HCT116 (cell line): ENCODE measurements around the gene KIAA1549. TPM values are rescaled to one million over a fixed set of nuclear protein-coding genes. Genes with fewer than 3 reads are reported as not detected.

Experiments
- ATAC-seq: fragments of 200-7000 bp; cut with Tn5 transposase; 2 replicates; pipeline ENCODE4 v1.9.1; 2020; ENCODE audit warnings: mild to moderate bottlenecking, moderate library complexity
- BruUV-seq: library from RNA; stranded (reverse); fragments of 400-500 nt; replicated peaks from 2 replicates; lab custom pipeline; 2021; lab: Mats Ljungman, UMichigan
- CTCF ChIA-PET: fragments of 300-600 bp; sonication (Branson Sonifier 250); formaldehyde crosslinking; loops from one replicate; lab custom pipeline; 2021; ENCODE audit warnings: antibody characterized with exemption; lab: Charles Lee
- POLR2A ChIA-PET: fragments of 300-600, 350-600 bp; sonication (Branson Sonifier 250); formaldehyde crosslinking; loops from one replicate; lab custom pipeline; 2021; ENCODE audit warnings: antibody characterized with exemption; lab: Charles Lee
- RAD21 ChIA-PET, 2 experiments: fragments of 300-600 bp; sonication (Branson Sonifier 250); formaldehyde crosslinking; loops; one replicate each; lab custom pipeline; 2023; ENCODE audit warnings: low total read pairs in 2 of 2; ENCODE audit not compliant: uncharacterized antibody in 2 of 2, unreplicated experiment in 2 of 2, low non-redundant PET in 1 of 2; lab: Charles Lee
- DNase-seq: peaks from one replicate; pipeline ENCODE4 v3.0.0-alpha.2; 2010; ENCODE audit warnings: low read depth, low spot score
- H2AFZ ChIP-seq: fragments of 200-600 bp; shearing (Covaris generic), sonication (generic); 2 replicates; pipeline ENCODE4 v1.6.1; 2017; ENCODE audit warnings: low read depth, mixed run types, mixed read lengths, antibody characterized with exemption, low read length; ENCODE audit not compliant: poor library complexity, severe bottlenecking
- H3K27ac ChIP-seq: 2 replicates; pipeline ENCODE4 v1.5.1; 2012; ENCODE audit warnings: low read depth, low read length
- H3K27me3 ChIP-seq: fragments of 200-600 bp; sonication (generic); 2 replicates; pipeline ENCODE4 v1.6.1; 2016; ENCODE audit warnings: mixed run types, low read length, mixed read lengths; ENCODE audit not compliant: insufficient read depth
- H3K36me3 ChIP-seq, 2 experiments: fragments of 200-500 bp in 1 of 2; fragments of 200-600 bp in 1 of 2; sonication (Bioruptor generic) in 1 of 2; sonication (generic) in 1 of 2; 2 replicates each; pipeline versions ENCODE4 v1.5.1 to v1.6.1; 2014 to 2016; ENCODE audit warnings: low read length in 2 of 2, inconsistent platforms in 1 of 2, mixed read lengths in 1 of 2, mixed run types in 1 of 2; ENCODE audit not compliant: insufficient read depth in 2 of 2, control insufficient read depth in 1 of 2
- H3K4me1 ChIP-seq, 2 experiments: fragments of 200-600 bp in 1 of 2; sonication (generic) in 1 of 2; 2 replicates each; pipeline versions ENCODE4 v1.5.1 to v1.6.1; 2012 to 2017; ENCODE audit warnings: low read length in 2 of 2, inconsistent platforms in 1 of 2, mild to moderate bottlenecking in 1 of 2, mixed read lengths in 1 of 2, mixed run types in 1 of 2, moderate library complexity in 1 of 2; ENCODE audit not compliant: insufficient read depth in 2 of 2, control insufficient read depth in 1 of 2
- H3K4me2 ChIP-seq: fragments of 200-600 bp; sonication (generic); 2 replicates; pipeline ENCODE4 v1.6.1; 2017; ENCODE audit warnings: mixed run types, low read length, mixed read lengths
- H3K4me3 ChIP-seq, 2 experiments: fragments of 200-600 bp in 1 of 2; sonication (generic) in 1 of 2; replicated peaks in 1 of 2; 2 replicates each; pipeline ENCODE4 v1.5.1; 2011 to 2016; ENCODE audit warnings: low read length in 2 of 2, control low read depth in 1 of 2, low read depth in 1 of 2, mild to moderate bottlenecking in 1 of 2, mixed read lengths in 1 of 2, mixed run types in 1 of 2
- H3K79me2 ChIP-seq: fragments of 200-600 bp; sonication (generic); 2 replicates; pipeline ENCODE4 v1.6.1; 2017; ENCODE audit warnings: mild to moderate bottlenecking, mixed run types, low read length, moderate library complexity, mixed read lengths; ENCODE audit not compliant: insufficient read depth
- H3K9ac ChIP-seq: fragments of 200-600 bp; sonication (generic); 2 replicates; pipeline ENCODE4 v1.6.1; 2016; ENCODE audit warnings: low read length, mixed read lengths
- H3K9me2 ChIP-seq: fragments of 200-600 bp; sonication (generic), shearing (Covaris generic); 2 replicates; pipeline ENCODE4 v1.6.1; 2017; ENCODE audit warnings: mixed run types, mild to moderate bottlenecking, moderate library complexity; ENCODE audit not compliant: insufficient read depth
- H3K9me3 ChIP-seq, 2 experiments: fragments of 200-500 bp in 1 of 2; fragments of 200-600 bp in 1 of 2; sonication (Bioruptor generic) in 1 of 2; sonication (generic) in 1 of 2; 2 replicates each; pipeline ENCODE4 v1.6.1; 2014 to 2017; ENCODE audit warnings: low read length in 2 of 2, mixed read lengths in 2 of 2, inconsistent platforms in 1 of 2, low read depth in 1 of 2, mild to moderate bottlenecking in 1 of 2, mixed run types in 1 of 2, moderate library complexity in 1 of 2; ENCODE audit not compliant: control insufficient read depth in 1 of 2, insufficient read depth in 1 of 2
- H4K20me1 ChIP-seq: fragments of 200-600 bp; sonication (generic), shearing (Covaris generic); 2 replicates; pipeline ENCODE4 v1.6.1; 2017; ENCODE audit warnings: mixed run types, mild to moderate bottlenecking, moderate library complexity; ENCODE audit not compliant: insufficient read depth
- CBX3 ChIP-seq: IDR thresholded peaks from 2 replicates; pipeline ENCODE4 v1.6.1; 2012; ENCODE audit warnings: low read depth
- EZH2phosphoT487 ChIP-seq: fragments of 200-600 bp; IDR thresholded peaks from 2 replicates; pipeline ENCODE4 v1.6.1; 2018; ENCODE audit warnings: antibody characterized with exemption, borderline replicate concordance
- FOSL1 ChIP-seq: IDR thresholded peaks from 2 replicates; pipeline ENCODE4 v1.6.1; 2012; ENCODE audit warnings: low read depth
- POLR2A ChIP-seq: IDR thresholded peaks from 2 replicates; pipeline ENCODE4 v1.7.0; 2011; ENCODE audit warnings: borderline replicate concordance; ENCODE audit not compliant: insufficient read depth, insufficient read length; ENCODE audit errors: extremely low read depth
- SIN3A ChIP-seq: IDR thresholded peaks from 2 replicates; pipeline ENCODE4 v1.6.1; 2012; ENCODE audit warnings: low read depth
- SRF ChIP-seq: IDR thresholded peaks from 2 replicates; pipeline ENCODE4 v1.6.1; 2012; ENCODE audit warnings: low read depth
- YY1 ChIP-seq: IDR thresholded peaks from 2 replicates; pipeline ENCODE4 v1.6.1; 2011; ENCODE audit warnings: low read length, low read depth, moderate library complexity, mild to moderate bottlenecking; ENCODE audit not compliant: insufficient replicate concordance; ENCODE audit errors: extremely low read depth
- intact Hi-C: fragments of 100-400 bp; cut with micrococcal nuclease; formaldehyde crosslinking; loops from 2 replicates; pipeline ENCODE4 v1.10.0; 2022
- total RNA-seq: library from RNA; stranded (reverse); gene quantifications from one replicate; pipeline ENCODE4 v1.2.1, GENCODE V29; 2021; ENCODE audit not compliant: unreplicated experiment
- TF ChIP-seq, protein P1 (sequence below), 3 experiments: fragments of 200-600 bp in 1 of 3; sonication (generic) in 1 of 3; IDR thresholded peaks in 2 of 3; conservative IDR thresholded peaks in 1 of 3; 2 replicates each; pipeline ENCODE4 v1.5.1; 2012 to 2017; ENCODE audit warnings: low read depth in 2 of 3, low read length in 2 of 3, antibody characterized with exemption in 1 of 3, borderline replicate concordance in 1 of 3, control low read depth in 1 of 3, mild to moderate bottlenecking in 1 of 3, mixed read lengths in 1 of 3, mixed run types in 1 of 3, moderate library complexity in 1 of 3; ENCODE audit not compliant: insufficient read depth in 1 of 3
- TF ChIP-seq, protein P2 (sequence below): IDR thresholded peaks from 2 replicates; pipeline ENCODE4 v1.6.1; 2012
- TF ChIP-seq, protein P3 (sequence below): IDR thresholded peaks from 2 replicates; pipeline ENCODE4 v1.6.1; 2011; ENCODE audit warnings: mild to moderate bottlenecking, low read length, moderate library complexity; ENCODE audit not compliant: insufficient replicate concordance; ENCODE audit errors: extremely low read depth
- TF ChIP-seq, protein P4 (sequence below): IDR thresholded peaks from 2 replicates; pipeline ENCODE4 v1.6.1; 2012; ENCODE audit warnings: low read depth

Gene KIAA1549
- total RNA-seq, 1 experiment from 2014 or later: 3.9 TPM

DNA sequence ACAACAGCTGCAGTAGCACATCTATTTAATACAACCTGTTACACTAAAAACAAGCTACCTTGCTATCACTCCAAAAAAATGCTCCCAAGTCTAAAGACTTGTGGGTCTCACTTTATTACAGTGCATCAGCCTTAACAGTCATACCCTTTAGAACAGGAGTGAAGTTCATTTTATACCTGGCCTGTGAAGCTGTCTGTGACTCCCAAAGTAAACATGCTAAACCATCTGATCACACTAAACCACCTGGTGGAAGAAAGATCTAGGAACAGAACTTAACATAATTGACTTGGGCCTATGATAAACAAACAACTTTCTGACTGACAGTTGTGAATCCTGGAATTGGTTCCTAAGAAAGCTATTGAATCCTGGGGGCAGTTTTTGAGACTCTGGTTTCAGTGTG, 102.3 kb downstream of the KIAA1549 start (continued):
- no peak for TF ChIP-seq YY1

DNA sequence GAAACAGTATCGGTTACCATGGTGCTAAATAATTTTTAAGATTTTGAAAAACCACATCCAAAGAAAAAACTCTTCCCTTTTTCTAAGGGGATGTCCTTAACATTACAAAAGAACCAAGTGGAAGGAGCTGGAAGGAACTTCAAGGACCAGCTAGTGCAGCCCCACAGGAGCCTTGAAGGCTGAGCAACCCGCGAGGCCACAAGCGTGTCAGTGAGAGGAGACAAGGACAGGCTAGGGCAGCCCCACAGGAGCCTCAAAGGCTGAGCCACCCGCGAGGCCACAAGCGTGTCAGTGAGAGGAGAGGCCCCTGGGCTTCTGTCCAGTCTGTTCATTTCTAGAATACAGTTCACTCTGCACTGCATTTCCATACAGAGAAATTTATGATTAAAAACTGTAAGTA, 103.1 kb downstream of the KIAA1549 start:
- Histone ChIP-seq H3K36me3 (no peaks in the 10 kb centered on the region), H3K4me3 (no peak overlapping the region), H3K4me1 (peaks cover 2 to 7% of the 10 kb centered on the region in 2 experiments; a peak in 3 of 4 replicates), H3K9me2 (no peaks in the 10 kb centered on the region), H3K27me3 (no peaks in the 10 kb centered on the region), H3K27ac (no peak overlapping the region), H4K20me1 (no peaks in the 10 kb centered on the region), H3K79me2 (no peaks in the 10 kb centered on the region), H3K9ac (no peak overlapping the region), H2AFZ (no peak overlapping the region), H3K9me3 (no peaks in the 10 kb centered on the region), H3K4me2 (no peak overlapping the region)
- TF ChIP-seq EZH2phosphoT487: no peak
- TF ChIP-seq, protein P1, sequence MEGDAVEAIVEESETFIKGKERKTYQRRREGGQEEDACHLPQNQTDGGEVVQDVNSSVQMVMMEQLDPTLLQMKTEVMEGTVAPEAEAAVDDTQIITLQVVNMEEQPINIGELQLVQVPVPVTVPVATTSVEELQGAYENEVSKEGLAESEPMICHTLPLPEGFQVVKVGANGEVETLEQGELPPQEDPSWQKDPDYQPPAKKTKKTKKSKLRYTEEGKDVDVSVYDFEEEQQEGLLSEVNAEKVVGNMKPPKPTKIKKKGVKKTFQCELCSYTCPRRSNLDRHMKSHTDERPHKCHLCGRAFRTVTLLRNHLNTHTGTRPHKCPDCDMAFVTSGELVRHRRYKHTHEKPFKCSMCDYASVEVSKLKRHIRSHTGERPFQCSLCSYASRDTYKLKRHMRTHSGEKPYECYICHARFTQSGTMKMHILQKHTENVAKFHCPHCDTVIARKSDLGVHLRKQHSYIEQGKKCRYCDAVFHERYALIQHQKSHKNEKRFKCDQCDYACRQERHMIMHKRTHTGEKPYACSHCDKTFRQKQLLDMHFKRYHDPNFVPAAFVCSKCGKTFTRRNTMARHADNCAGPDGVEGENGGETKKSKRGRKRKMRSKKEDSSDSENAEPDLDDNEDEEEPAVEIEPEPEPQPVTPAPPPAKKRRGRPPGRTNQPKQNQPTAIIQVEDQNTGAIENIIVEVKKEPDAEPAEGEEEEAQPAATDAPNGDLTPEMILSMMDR (IDR thresholded peaks at IDR 0.05 in 2 of 3, conservative IDR thresholded peaks at IDR 0.05 in 1 of 3; ENCODE audit: borderline replicate concordance in 1 of 3, insufficient read depth in 1 of 3, low read depth in 2 of 3, low read length in 2 of 3): no peak
- TF ChIP-seq FOSL1: no peak
- no peak for TF ChIP-seq POLR2A
- TF ChIP-seq, protein P2, sequence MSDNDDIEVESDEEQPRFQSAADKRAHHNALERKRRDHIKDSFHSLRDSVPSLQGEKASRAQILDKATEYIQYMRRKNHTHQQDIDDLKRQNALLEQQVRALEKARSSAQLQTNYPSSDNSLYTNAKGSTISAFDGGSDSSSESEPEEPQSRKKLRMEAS: no peak
- no peak for TF ChIP-seq YY1
- TF ChIP-seq, protein P3, sequence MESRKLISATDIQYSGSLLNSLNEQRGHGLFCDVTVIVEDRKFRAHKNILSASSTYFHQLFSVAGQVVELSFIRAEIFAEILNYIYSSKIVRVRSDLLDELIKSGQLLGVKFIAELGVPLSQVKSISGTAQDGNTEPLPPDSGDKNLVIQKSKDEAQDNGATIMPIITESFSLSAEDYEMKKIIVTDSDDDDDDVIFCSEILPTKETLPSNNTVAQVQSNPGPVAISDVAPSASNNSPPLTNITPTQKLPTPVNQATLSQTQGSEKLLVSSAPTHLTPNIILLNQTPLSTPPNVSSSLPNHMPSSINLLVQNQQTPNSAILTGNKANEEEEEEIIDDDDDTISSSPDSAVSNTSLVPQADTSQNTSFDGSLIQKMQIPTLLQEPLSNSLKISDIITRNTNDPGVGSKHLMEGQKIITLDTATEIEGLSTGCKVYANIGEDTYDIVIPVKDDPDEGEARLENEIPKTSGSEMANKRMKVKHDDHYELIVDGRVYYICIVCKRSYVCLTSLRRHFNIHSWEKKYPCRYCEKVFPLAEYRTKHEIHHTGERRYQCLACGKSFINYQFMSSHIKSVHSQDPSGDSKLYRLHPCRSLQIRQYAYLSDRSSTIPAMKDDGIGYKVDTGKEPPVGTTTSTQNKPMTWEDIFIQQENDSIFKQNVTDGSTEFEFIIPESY: no peak
- TF ChIP-seq, protein P4, sequence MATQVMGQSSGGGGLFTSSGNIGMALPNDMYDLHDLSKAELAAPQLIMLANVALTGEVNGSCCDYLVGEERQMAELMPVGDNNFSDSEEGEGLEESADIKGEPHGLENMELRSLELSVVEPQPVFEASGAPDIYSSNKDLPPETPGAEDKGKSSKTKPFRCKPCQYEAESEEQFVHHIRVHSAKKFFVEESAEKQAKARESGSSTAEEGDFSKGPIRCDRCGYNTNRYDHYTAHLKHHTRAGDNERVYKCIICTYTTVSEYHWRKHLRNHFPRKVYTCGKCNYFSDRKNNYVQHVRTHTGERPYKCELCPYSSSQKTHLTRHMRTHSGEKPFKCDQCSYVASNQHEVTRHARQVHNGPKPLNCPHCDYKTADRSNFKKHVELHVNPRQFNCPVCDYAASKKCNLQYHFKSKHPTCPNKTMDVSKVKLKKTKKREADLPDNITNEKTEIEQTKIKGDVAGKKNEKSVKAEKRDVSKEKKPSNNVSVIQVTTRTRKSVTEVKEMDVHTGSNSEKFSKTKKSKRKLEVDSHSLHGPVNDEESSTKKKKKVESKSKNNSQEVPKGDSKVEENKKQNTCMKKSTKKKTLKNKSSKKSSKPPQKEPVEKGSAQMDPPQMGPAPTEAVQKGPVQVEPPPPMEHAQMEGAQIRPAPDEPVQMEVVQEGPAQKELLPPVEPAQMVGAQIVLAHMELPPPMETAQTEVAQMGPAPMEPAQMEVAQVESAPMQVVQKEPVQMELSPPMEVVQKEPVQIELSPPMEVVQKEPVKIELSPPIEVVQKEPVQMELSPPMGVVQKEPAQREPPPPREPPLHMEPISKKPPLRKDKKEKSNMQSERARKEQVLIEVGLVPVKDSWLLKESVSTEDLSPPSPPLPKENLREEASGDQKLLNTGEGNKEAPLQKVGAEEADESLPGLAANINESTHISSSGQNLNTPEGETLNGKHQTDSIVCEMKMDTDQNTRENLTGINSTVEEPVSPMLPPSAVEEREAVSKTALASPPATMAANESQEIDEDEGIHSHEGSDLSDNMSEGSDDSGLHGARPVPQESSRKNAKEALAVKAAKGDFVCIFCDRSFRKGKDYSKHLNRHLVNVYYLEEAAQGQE: no peak
- no peak for TF ChIP-seq SRF
- TF ChIP-seq SIN3A: no peak
- TF ChIP-seq CBX3: no peak
- RAD21 ChIA-PET: no interaction called here
- POLR2A ChIA-PET: no interaction called here
- intact Hi-C loops: no loop called here
- no peak for ATAC-seq
- CTCF ChIA-PET: interaction anchor here (3.2 kb wide), 1 partner anchor 8 kb away, joined by 19 read pairs; no protein-coding TSS in a partner anchor
- DNase-seq: no peak
- BruUV-seq: no TSS peak
